SK-N-MC (cell line): ENCODE results near the gene ATF6B.

Experiments used
- EZH2 ChIP-seq: fragments of 200-600 bp; sonication (generic); IDR thresholded peaks from one replicate; pipeline ENCODE4 v1.6.1; 2017; ENCODE audit warnings: antibody characterized with exemption
- POLR2AphosphoS5 ChIP-seq: IDR thresholded peaks from 2 replicates; pipeline ENCODE4 v1.6.1; 2012; ENCODE audit warnings: mild to moderate bottlenecking, low read depth, low read length, borderline replicate concordance

DNA sequence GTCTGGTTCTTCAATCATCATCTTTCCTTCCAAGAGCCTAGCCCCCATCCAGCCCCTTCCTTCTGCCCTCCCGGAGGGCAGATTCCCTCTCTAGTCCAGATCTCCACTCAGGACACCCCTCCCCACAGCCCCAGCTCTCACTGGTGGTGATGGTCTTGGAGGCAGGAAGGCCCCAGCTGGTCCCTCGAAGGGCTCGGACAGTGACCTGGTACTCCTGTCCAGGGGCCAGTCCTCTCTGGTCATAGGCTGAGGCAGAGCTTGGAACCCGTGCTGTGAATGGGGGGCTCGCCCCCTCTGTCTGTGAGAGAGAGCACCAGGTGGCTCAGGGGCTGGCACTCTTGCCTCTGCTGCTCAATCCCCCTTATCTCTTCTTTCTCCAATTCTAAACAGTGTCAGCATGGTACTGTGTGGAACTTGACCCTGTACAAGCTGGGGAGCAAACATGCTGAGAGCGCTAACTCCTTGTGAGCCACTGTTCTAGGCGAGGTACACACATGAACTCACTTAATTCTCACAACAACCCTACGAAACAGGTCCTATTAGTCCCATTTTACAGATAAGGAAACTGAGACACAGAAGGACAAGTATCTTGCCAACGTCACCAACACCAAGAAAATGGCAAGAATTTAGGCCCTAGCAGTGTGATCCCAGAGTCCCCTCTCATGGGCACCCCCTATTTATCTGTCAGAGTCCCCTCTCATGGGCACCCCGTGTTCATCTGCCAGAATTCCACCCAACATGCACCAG, 38.8 kb downstream of the ATF6B start:
- TF ChIP-seq EZH2 (no peak), POLR2AphosphoS5 (no peak)
